ENCODE data around the gene PEX14.

Gene PEX14

GRCh38 chr1:10602936-10603335 lies 128.2 kb downstream of the PEX14 start:
- no peaks in the 10 kb centered on the region for H3K27me3 ChIP-seq (ENCODE audit: insufficient read depth, poor library complexity, severe bottlenecking)
- H3K27ac ChIP-seq (replicated peaks) = no peak overlapping the region
- no peak for DNase-seq (ENCODE audit: low read depth in 1 of 2, low spot score in 1 of 2)
- TF ChIP-seq, protein P1, sequence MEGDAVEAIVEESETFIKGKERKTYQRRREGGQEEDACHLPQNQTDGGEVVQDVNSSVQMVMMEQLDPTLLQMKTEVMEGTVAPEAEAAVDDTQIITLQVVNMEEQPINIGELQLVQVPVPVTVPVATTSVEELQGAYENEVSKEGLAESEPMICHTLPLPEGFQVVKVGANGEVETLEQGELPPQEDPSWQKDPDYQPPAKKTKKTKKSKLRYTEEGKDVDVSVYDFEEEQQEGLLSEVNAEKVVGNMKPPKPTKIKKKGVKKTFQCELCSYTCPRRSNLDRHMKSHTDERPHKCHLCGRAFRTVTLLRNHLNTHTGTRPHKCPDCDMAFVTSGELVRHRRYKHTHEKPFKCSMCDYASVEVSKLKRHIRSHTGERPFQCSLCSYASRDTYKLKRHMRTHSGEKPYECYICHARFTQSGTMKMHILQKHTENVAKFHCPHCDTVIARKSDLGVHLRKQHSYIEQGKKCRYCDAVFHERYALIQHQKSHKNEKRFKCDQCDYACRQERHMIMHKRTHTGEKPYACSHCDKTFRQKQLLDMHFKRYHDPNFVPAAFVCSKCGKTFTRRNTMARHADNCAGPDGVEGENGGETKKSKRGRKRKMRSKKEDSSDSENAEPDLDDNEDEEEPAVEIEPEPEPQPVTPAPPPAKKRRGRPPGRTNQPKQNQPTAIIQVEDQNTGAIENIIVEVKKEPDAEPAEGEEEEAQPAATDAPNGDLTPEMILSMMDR (IDR thresholded peaks at IDR 0.05; ENCODE audit: insufficient read depth, low read length) = no peak
- TF ChIP-seq POLR2AphosphoS5 (IDR thresholded peaks at IDR 0.05; ENCODE audit: low read depth) (no peak), REST (IDR thresholded peaks at IDR 0.05; ENCODE audit: insufficient replicate concordance, low read depth) (no peak)
- no peak overlapping the region for H3K4me3 ChIP-seq (replicated peaks; ENCODE audit: insufficient read depth, low read length)

DNA sequence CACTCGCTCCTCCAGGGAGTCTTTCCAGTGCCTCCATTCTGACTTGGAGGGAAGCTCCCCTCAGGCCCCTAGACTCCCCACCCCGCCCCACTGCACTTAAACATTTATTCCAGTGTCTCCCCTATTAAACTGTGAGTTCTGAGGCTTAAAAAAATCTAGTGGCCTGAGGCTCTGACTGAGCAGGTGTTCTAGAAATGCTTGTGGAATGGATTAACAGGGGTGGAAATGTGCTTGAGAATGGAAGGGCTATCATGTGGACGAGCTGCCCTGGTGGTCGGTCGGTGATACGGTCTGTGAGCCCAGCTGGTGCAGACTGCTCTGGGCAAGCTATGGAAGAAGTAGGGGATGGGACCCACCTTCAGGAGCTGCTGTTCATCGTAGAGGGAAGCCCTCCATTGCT lies 130.2 kb downstream of the PEX14 start:
- H3K27ac ChIP-seq (replicated peaks) = no peak overlapping the region
- H3K27me3 ChIP-seq (ENCODE audit: insufficient read depth, poor library complexity, severe bottlenecking) = no peaks in the 10 kb centered on the region

DNA sequence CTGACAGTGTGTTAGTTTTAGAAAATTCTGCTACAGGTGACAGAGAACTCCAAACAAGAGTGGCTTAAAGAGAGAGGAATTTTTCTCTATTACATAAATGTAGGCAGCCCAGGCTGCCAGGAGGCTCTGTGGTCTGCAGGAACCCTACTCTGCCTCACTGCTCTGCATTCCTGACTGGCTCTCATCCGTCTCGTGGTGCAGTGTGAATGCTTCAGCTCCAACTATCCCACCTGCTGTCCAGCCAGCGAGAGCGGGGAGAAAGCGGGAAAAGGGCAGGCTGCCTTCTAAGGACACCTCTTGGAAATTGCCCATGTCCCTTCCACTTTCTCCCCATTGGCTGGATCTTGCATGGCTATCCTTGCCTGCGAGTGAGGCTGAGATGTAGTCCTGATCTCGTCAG lies 131.3 kb downstream of the PEX14 start:
- H3K4me3 ChIP-seq (replicated peaks; ENCODE audit: insufficient read depth, low read length) = no peak overlapping the region
- TF ChIP-seq SPI1 (IDR thresholded peaks at IDR 0.05; ENCODE audit: borderline replicate concordance, low read depth) (no peak), POLR2AphosphoS5 (IDR thresholded peaks at IDR 0.05; ENCODE audit: low read depth) (no peak), REST (IDR thresholded peaks at IDR 0.05; ENCODE audit: insufficient replicate concordance, low read depth) (no peak)
- no peak for DNase-seq (ENCODE audit: low read depth in 1 of 2, low spot score in 1 of 2)
- no peaks in the 10 kb centered on the region for H3K27me3 ChIP-seq (ENCODE audit: insufficient read depth, poor library complexity, severe bottlenecking)
- H3K27ac ChIP-seq (replicated peaks) = no peak overlapping the region

More for the DNA sequence above, 130.2 kb downstream of the PEX14 start:
- TF ChIP-seq REST (IDR thresholded peaks at IDR 0.05; ENCODE audit: insufficient replicate concordance, low read depth) (no peak), POLR2AphosphoS5 (IDR thresholded peaks at IDR 0.05; ENCODE audit: low read depth) (no peak), GABPA (IDR thresholded peaks at IDR 0.05; ENCODE audit: low read depth) (no peak), SPI1 (IDR thresholded peaks at IDR 0.05; ENCODE audit: borderline replicate concordance, low read depth) (no peak)
- TF ChIP-seq, protein P1 (IDR thresholded peaks at IDR 0.05; ENCODE audit: insufficient read depth, low read length) = no peak
- DNase-seq (ENCODE audit: low read depth in 1 of 2, low spot score in 1 of 2) = no peak
- no peak overlapping the region for H3K4me3 ChIP-seq (replicated peaks; ENCODE audit: insufficient read depth, low read length)

DNA sequence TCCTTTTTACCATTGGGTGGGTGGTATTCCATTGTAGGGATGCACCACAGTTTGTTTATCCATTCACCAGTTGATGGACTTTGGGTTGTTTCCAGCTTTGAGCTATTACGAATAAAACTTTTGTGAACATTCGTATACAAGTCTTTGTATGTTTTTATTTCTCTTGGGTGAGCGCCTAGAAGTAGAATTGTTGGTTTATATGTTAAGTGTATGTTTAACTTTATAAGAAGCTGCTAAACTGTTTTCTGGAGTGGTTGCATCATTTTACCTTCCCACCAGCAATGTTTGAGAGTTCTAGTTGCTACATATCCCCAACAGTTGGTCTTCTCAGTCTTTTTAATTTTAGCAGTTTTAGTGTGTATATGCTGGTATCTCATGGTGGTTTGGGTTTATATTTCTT lies 132.5 kb downstream of the PEX14 start:
- TF ChIP-seq POLR2AphosphoS5 (IDR thresholded peaks at IDR 0.05; ENCODE audit: low read depth) = no peak
- no peak for TF ChIP-seq GABPA (IDR thresholded peaks at IDR 0.05; ENCODE audit: low read depth)
- no peak for TF ChIP-seq REST (IDR thresholded peaks at IDR 0.05; ENCODE audit: insufficient replicate concordance, low read depth)
- no peak for TF ChIP-seq SPI1 (IDR thresholded peaks at IDR 0.05; ENCODE audit: borderline replicate concordance, low read depth)
- TF ChIP-seq, protein P1 (IDR thresholded peaks at IDR 0.05; ENCODE audit: insufficient read depth, low read length) = no peak
- H3K27ac ChIP-seq (replicated peaks) = no peak overlapping the region

More for the DNA sequence above, 132.5 kb downstream of the PEX14 start:
- Histone ChIP-seq H3K4me3 (replicated peaks; ENCODE audit: insufficient read depth, low read length) (no peak overlapping the region), H3K27me3 (ENCODE audit: insufficient read depth, poor library complexity, severe bottlenecking) (no peaks in the 10 kb centered on the region)
- DNase-seq (ENCODE audit: low read depth in 1 of 2, low spot score in 1 of 2) = no peak

Data from HL-60 (cell line).